ENCODE measurements around the gene KDM4F. TPM values are rescaled to one million over a fixed set of nuclear protein-coding genes. Genes with fewer than 3 reads are reported as not detected.

Gene KDM4F
- total RNA-seq, 1 donor from 2014 or later: not detected

DNA sequence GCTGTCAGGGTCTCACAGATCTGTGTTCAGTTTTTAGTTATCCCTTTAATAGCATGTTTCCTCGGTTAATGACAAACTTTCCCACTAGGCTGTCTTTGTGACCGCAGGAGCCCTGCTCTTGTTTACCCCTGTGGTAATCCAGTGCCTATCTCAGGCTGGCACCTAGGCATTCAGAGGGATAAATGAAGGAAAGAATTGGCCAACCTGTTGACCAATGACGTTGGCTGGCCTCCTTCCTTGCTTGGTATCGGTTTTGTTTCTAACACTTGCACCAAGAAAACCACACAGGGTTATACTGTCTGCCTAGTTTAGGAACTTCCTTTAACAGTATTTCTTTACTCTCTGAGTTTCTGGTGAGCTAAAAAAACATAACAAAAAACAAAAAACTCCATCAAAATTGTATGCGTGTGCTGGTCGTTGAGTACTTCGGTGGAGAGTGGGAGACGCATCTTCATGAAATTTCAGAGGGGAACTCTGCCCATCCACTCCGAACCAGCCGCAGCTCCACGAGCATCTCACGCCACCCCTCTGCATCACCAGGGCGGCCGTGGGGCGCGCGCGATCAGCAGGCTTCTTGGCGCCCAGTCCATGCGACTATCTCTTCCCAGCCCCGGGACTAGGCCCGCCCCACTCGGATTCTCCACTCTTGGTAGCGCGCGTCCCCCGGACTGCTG lies 39.9 kb downstream of the KDM4F start:
- intact Hi-C loops (cut with micrococcal nuclease): loop anchor here (1.0 to 10.0 kb wide), 7 partner anchors 21 to 1344 kb away; partner anchors contain the start of genes C11orf54, CWC15, FAM76B and KDM4D

DNA sequence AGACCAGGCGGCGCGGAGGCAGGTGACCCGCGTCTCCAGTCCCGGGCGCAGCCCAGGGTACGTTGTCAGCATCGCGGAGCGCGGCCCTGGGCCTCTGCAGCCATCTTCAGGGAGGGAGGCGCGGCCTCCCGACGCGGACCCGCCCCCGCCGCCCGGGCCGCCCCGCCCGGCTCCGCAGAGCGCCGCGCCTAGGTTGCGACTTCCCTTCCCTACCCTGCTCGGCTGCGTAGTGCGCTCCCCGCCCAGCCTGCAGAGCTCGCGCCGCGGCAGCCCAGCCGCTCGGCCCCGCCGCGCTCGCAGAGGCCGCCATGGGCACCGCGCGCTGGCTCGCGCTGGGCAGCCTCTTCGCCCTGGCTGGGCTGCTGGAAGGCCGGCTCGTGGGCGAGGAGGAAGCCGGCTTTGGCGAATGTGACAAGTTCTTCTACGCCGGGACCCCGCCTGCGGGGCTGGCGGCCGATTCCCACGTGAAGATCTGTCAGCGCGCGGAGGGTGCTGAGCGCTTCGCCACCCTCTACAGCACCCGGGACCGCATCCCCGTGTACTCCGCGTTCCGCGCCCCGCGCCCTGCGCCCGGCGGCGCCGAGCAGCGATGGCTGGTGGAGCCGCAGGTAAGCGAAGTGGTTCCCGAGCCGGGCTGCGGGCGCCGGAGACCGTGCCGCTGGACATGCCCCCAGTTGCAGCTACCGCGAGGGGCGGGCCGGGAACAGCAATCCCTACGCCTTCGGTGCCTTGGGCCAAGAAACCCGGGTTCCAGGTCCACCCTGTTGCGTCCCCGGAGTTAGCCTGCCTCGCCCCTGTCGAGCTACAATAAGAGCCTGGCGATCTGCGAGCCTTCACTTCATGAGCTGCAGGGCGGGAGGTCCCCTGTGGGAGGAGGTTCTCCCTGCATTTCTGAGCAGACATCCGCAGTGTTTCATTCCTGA lies 40.7 kb downstream of the KDM4F start, which contains the start of gene ENDOD1:
TSS of gene ENDOD1 (plus strand) at position 227 of the 923 bp plus-strand sequence. CDS start at position 309, 82 bp downstream.
- intact Hi-C loops (cut with micrococcal nuclease): loop anchor here (1.0 to 10.0 kb wide), 8 partner anchors 22 to 1345 kb away; partner anchors contain the start of genes C11orf54, CWC15, FAM76B and JRKL

GRCh38 chr11:95091663-95092180 lies 42.5 kb downstream of the KDM4F start:
- intact Hi-C loops (cut with micrococcal nuclease): loop anchor here (2.0 kb wide), 1 partner anchor 1299 kb away; the partner anchor contains the start of gene JRKL

DNA sequence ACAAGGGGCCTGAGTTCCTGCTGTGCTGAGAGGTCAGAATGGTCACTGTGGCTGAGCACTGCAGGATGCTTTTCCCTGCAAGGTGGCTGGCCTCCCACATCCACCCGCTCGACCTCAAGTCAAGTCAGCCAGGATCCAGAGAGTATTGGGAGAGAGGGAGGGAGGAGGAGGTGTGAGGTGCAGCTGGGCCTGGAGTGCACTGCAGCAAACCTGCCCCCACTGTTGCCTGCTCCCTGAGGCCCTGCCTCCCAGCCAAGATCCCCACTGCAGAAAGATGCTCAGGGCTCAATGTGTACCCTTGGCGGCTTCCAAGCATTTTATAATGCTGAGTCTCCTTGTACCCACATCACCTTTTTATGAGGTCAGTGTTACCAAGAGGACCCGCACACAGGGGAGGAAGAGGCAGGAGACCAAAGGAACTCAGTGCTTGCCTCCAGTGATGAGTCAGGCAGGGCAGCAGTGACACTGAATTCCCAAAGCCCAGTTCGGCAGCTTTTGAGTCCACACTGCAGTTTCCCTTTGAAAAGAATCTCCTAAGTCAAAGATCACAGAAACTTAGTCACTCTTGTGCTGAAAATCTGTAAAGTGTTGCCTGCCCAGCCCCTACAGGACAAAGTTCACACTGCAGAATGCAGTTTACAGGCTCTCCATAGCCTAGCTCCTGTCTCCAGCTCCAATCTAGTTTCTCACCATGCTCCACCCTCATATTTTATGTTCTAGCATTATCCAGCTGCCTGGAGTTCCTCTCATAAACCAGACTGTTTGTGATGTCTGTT lies 43.5 kb downstream of the KDM4F start:
- intact Hi-C loops (cut with micrococcal nuclease): no loop called here

DNA sequence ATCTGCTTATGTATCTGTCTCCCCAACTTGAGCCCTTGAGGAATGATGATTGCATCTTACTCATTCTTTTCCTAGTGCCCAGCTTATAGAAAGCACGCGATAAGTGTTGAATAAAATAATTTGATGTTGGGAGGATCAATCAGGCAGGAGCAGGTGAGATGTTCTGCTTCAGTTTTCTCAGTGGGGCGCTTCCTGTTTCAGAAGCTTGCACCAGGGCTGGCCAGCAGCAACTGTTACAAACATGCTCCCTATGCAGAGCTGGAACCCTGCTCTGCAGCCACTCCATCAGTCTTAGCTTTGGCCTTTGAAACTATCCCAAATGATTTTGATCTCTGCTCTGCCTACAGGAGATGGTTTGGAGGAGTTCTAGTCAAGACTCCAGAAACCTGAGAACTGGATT lies 44.3 kb downstream of the KDM4F start:
- intact Hi-C loops (cut with micrococcal nuclease): no loop called here

- intact Hi-C loops (cut with micrococcal nuclease): no loop called here
Measured at GRCh38 chr11:95095858-95096587, 46.8 kb downstream of the KDM4F start.

- intact Hi-C loops (cut with micrococcal nuclease): no loop called here
Measured at GRCh38 chr11:95097209-95097608, 48.0 kb downstream of the KDM4F start.

DNA sequence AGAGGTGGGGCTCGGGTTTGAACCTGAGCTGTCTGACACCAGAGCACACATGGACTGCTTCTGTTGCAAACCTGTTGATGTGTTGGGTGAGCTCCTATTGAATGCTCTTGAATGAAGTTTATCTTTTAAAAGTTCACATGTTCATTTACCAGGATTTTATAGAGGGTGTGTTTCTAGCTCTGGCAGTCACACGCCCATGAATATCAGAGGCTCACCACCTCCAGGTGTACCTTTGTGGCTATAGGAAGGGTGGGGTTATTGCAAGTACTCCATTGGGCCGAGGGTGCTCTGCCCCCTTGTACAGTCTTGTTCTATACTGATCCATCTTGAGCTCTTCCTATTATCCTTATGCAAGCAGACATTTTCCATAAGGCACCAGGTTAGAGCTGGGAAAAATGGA lies 49.6 kb downstream of the KDM4F start:
- intact Hi-C loops (cut with micrococcal nuclease): no loop called here

GRCh38 chr11:95100191-95100648 lies 51.0 kb downstream of the KDM4F start:
- intact Hi-C loops (cut with micrococcal nuclease): no loop called here

Other genes with a start within 250 kb of the KDM4F start
- 68.8 and 69.0 TPM in 2 replicates for gene CWC15, start 75.9 kb upstream of the KDM4F start, total RNA-seq
- 0.39 and 0.45 TPM in 2 replicates for gene KDM4D, start 75.7 kb upstream of the KDM4F start, total RNA-seq
- not detected in 2 replicates for gene KDM4E, start 24.2 kb upstream of the KDM4F start, total RNA-seq
- gene SRSF8, start 17.5 kb downstream of the KDM4F start, total RNA-seq: 33.3 and 33.4 TPM in 2 replicates
- 19.9 and 20.2 TPM in 2 replicates for gene ENDOD1, start 40.4 kb downstream of the KDM4F start, total RNA-seq
- 26.4 and 28.0 TPM in 2 replicates for gene SESN3, start 181.8 kb downstream of the KDM4F start, total RNA-seq